GM12878 (cell line): ENCODE results near the gene ZNF189. TPM values are rescaled to one million over a fixed set of nuclear protein-coding genes. Genes with fewer than 3 reads are reported as not detected.

ENCODE experiments used
- ATAC-seq: fragments of 200-7000 bp; cut with Tn5 transposase; 3 replicates; pipeline ENCODE4 v1.9.1; 2020; ENCODE audit warnings: mild to moderate bottlenecking, moderate library complexity
- BruUV-seq: library from RNA; stranded (reverse); fragments of 400-500 nt; replicated peaks from 2 replicates; lab custom pipeline; 2021; lab: Mats Ljungman, UMichigan
- CTCF ChIA-PET: fragments of 300-600 bp; sonication (Branson Sonifier 250); formaldehyde crosslinking; extraction: SDS; loops from one replicate; lab custom pipeline; 2021; ENCODE audit warnings: inconsistent platforms; lab: Yijun Ruan, JAX
- POLR2A ChIA-PET: fragments of 350-600 bp; formaldehyde crosslinking; extraction: SDS; loops from one replicate; lab custom pipeline; 2021; ENCODE audit warnings: inconsistent platforms; lab: Charles Lee
- RAD21 ChIA-PET: fragments of 300-600 bp; sonication (Branson Sonifier 250); formaldehyde crosslinking; loops from one replicate; lab custom pipeline; 2023; ENCODE audit warnings: antibody characterized with exemption; ENCODE audit not compliant: unreplicated experiment; lab: Charles Lee
- SMC1A ChIA-PET: fragments of 300-600 bp; sonication (Branson Sonifier 250); formaldehyde crosslinking; loops from one replicate; lab custom pipeline; 2023; ENCODE audit not compliant: unreplicated experiment, uncharacterized antibody; lab: Charles Lee
- DNase-seq: peaks from one replicate; pipeline ENCODE4 v3.0.0-alpha.2; 2011; ENCODE audit warnings: low read depth, low spot score
- FAIRE-seq: peaks from 3 replicates; lab custom pipeline; 2011; peaks lifted over from hg19 to GRCh38; lab: Jason Lieb, UNC
- H2AFZ ChIP-seq: 2 replicates; pipeline ENCODE4 v1.6.0; 2011; ENCODE audit warnings: low read depth, low read length, control low read depth; ENCODE audit not compliant: control insufficient read depth
- H3K27ac ChIP-seq: 2 replicates; pipeline ENCODE4 v1.5.1; 2011; ENCODE audit warnings: control low read depth; ENCODE audit not compliant: control insufficient read depth, insufficient read depth
- H3K27me3 ChIP-seq, 2 experiments: replicated peaks in 1 of 2; 2 replicates each; pipeline versions ENCODE4 v1.6.0 to v1.6.1; 2011; ENCODE audit warnings: low read length in 1 of 2; ENCODE audit not compliant: control insufficient read depth in 2 of 2, insufficient read depth in 2 of 2
- H3K36me3 ChIP-seq, 2 experiments: 2 replicates each; pipeline ENCODE4 v1.5.1; 2011; ENCODE audit warnings: low read length in 1 of 2; ENCODE audit not compliant: control insufficient read depth in 2 of 2, insufficient read depth in 2 of 2
- H3K4me1 ChIP-seq: 2 replicates; pipeline ENCODE4 v1.6.1; 2011; ENCODE audit warnings: mild to moderate bottlenecking, low read length, moderate library complexity, mixed read lengths; ENCODE audit not compliant: control insufficient read depth, insufficient read depth
- H3K4me2 ChIP-seq: 2 replicates; pipeline ENCODE4 v1.6.0; 2011; ENCODE audit warnings: control low read depth; ENCODE audit not compliant: control insufficient read depth, insufficient read depth
- H3K4me3 ChIP-seq: fragments of 200-600 bp; sonication (generic); 2 replicates; pipeline ENCODE4 v1.5.1; 2016
- H3K79me2 ChIP-seq: 2 replicates; pipeline ENCODE4 v1.6.0; 2011; ENCODE audit warnings: low read length; ENCODE audit not compliant: control insufficient read depth, insufficient read depth
- H3K9ac ChIP-seq: 2 replicates; pipeline ENCODE4 v1.8.0; 2011; ENCODE audit warnings: low read length, control low read depth, mixed read lengths; ENCODE audit not compliant: control insufficient read depth, insufficient read depth
- H3K9me3 ChIP-seq: replicated peaks from 3 replicates; pipeline ENCODE4 v1.5.1; 2011; ENCODE audit warnings: mild to moderate bottlenecking, low read length; ENCODE audit not compliant: control insufficient read depth, insufficient read depth
- H4K20me1 ChIP-seq: 2 replicates; pipeline ENCODE4 v1.6.0; 2011; ENCODE audit not compliant: control insufficient read depth, insufficient read depth
- BRCA1 ChIP-seq: IDR thresholded peaks from 2 replicates; pipeline ENCODE4 v1.6.1; 2011; ENCODE audit warnings: low read depth, low read length, improper control_type of control experiment
- CHD4 ChIP-seq: fragments of 200-600 bp; sonication (generic); IDR thresholded peaks from 2 replicates; pipeline ENCODE4 v1.6.1; 2016; ENCODE audit warnings: mild to moderate bottlenecking
- EGR1 ChIP-seq, 2 experiments: IDR thresholded peaks; 1 replicate in 1 of 2; 2 replicates in 1 of 2; pipeline ENCODE4 v1.6.1; 2011 to 2012; ENCODE audit warnings: low read depth in 2 of 2, low read length in 2 of 2, borderline replicate concordance in 1 of 2, mild to moderate bottlenecking in 1 of 2, moderate library complexity in 1 of 2
- FOS ChIP-seq: IDR thresholded peaks from 3 replicates; pipeline ENCODE4 v1.6.1; 2011; ENCODE audit warnings: borderline replicate concordance; ENCODE audit not compliant: insufficient read length; ENCODE audit errors: extremely low read depth
- GABPA ChIP-seq: IDR thresholded peaks from 2 replicates; pipeline ENCODE4 v1.6.1; 2014; ENCODE audit warnings: antibody characterized with exemption, low read depth, mild to moderate bottlenecking, inconsistent platforms
- NR2C1 ChIP-seq: fragments of 450-650 bp; IDR thresholded peaks from 2 replicates; pipeline ENCODE4 v1.6.1; 2017; ENCODE audit warnings: antibody characterized with exemption, mild to moderate bottlenecking, moderate library complexity
- PBX3 ChIP-seq: IDR thresholded peaks from 2 replicates; pipeline ENCODE4 v1.6.1; 2011; ENCODE audit warnings: mild to moderate bottlenecking, low read depth, low read length, moderate library complexity; ENCODE audit not compliant: insufficient replicate concordance
- RAD51 ChIP-seq: fragments of 450-650 bp; IDR thresholded peaks from 2 replicates; pipeline ENCODE4 v1.6.1; 2016; ENCODE audit warnings: moderate library complexity, mild to moderate bottlenecking, inconsistent platforms
- RUNX3 ChIP-seq: IDR thresholded peaks from 2 replicates; pipeline ENCODE4 v1.6.1; 2012; ENCODE audit warnings: low read length, inconsistent platforms
- TAF1 ChIP-seq: IDR thresholded peaks from 2 replicates; pipeline ENCODE4 v1.6.1; 2011; ENCODE audit warnings: mild to moderate bottlenecking, low read depth, low read length, borderline replicate concordance
- TARDBP ChIP-seq: IDR thresholded peaks from 2 replicates; pipeline ENCODE4 v1.6.1; 2016; ENCODE audit warnings: borderline replicate concordance
- YBX1 ChIP-seq: fragments of 450-650 bp; IDR thresholded peaks from 2 replicates; pipeline ENCODE4 v1.6.1; 2016; ENCODE audit warnings: antibody characterized with exemption
- ZNF384 ChIP-seq: IDR thresholded peaks from 2 replicates; pipeline ENCODE4 v1.6.1; 2012; ENCODE audit warnings: low read depth, mild to moderate bottlenecking, low read length, improper control_type of control experiment, borderline replicate concordance
- WGBS: methylation state at CpG from one replicate; pipeline ENCODE4 v1.1.6; 2016; ENCODE audit warnings: low lambda C conversion rate; ENCODE audit not compliant: insufficient replicate concordance, insufficient coverage; ENCODE audit errors: missing lambda C conversion rate; 5-methylcytosine and 5-hydroxymethylcytosine counted together
- in situ Hi-C: fragments of 300-500 bp; cut with MboI; formaldehyde crosslinking; loops from 9 replicates; pipeline ENCODE4 v1.14.3; 2018; ENCODE audit warnings: mixed read lengths
- intact Hi-C: fragments of 100-400 bp; cut with micrococcal nuclease; formaldehyde crosslinking; loops from one replicate; pipeline ENCODE4 v1.14.2; 2022; ENCODE audit not compliant: unreplicated experiment
- polyA plus RNA-seq, 11 experiments: library from polyadenylated mRNA; depleted of rRNA in 4 of 11; unstranded in 6 of 11; stranded (reverse) in 5 of 11; fragments of >200 nt; fragmentation: Nextera tagmentation in 4 of 11; fragmentation: Illumina TruSeq in 1 of 11; extraction: Ambion mirVana in 4 of 11; extraction: Trizol in 1 of 11; gene quantifications; 1 replicate in 1 of 11; 2 replicates in 10 of 11; pipeline versions ENCODE4 v1.2.1 to v1.2.3, GENCODE V29; 2011 to 2016; ENCODE audit warnings: inconsistent platforms in 2 of 11, missing spikeins in 2 of 11, low read depth in 1 of 11
- total RNA-seq, 4 experiments: library from RNA; depleted of rRNA in 3 of 4; stranded (reverse); fragments of >200 nt in 3 of 4; fragmentation: Illumina TruSeq in 1 of 4; extraction: Trizol in 1 of 4; gene quantifications; 2 replicates each; pipeline versions ENCODE4 v1.2.1 to v1.2.3, GENCODE V29; 2013 to 2021
- TF ChIP-seq, protein P1 (sequence below): fragments of 450-650 bp; IDR thresholded peaks from 2 replicates; pipeline ENCODE4 v1.6.1; 2018; ENCODE audit warnings: borderline replicate concordance, mild to moderate bottlenecking; ENCODE audit not compliant: partially characterized antibody
- TF ChIP-seq, protein P2 (sequence below): IDR thresholded peaks from 2 replicates; pipeline ENCODE4 v1.6.1; 2012; ENCODE audit warnings: low read depth, low read length, improper control_type of control experiment

Gene ZNF189
- total and polyA plus RNA-seq, 10 of the 15 experiments (the other 5 are each of a cell fraction or from before 2014, with no cell fraction given), result 3.1 to 12.3 (median 7.4) TPM

- in situ Hi-C loops, result no loop called here
- SMC1A ChIA-PET, result interaction anchor here (0.6 to 2.2 kb wide), 7 partner anchors 10 to 30 kb away, joined by 3 to 9 read pairs (median 6); partner anchors contain the start of genes MRPL50 and ZNF189
- BruUV-seq, result no TSS peak
- Histone ChIP-seq H4K20me1 (no peaks in the 10 kb centered on the region), H3K9ac (no peak overlapping the region), H3K27me3 (no peaks in the 10 kb centered on the region), H3K36me3 (no peaks in the 10 kb centered on the region), H3K4me1 (peaks cover 5% of the 10 kb centered on the region; the same call in 1 of the 2 replicates), H3K79me2 (no peaks in the 10 kb centered on the region), H3K27ac (peak overlapping the region; percentile 26; the same call in 1 of the 2 replicates), H3K4me3 (no peak overlapping the region), H3K9me3 (no peaks in the 10 kb centered on the region; the same call in 1 of the 3 replicates), H2AFZ (peak overlapping the region; percentile 52), H3K4me2 (no peak overlapping the region)
- CTCF ChIA-PET, result interaction anchor here (1.2 to 2.5 kb wide), 7 partner anchors 9 to 80 kb away, joined by 3 to 9 read pairs (median 5); no protein-coding TSS in a partner anchor
- RAD21 ChIA-PET, result interaction anchor here (2.1 to 3.3 kb wide), 3 partner anchors 18 to 105 kb away, joined by 4 to 14 read pairs (median 6); partner anchors contain the start of genes MRPL50, RNF20 and ZNF189
- DNase-seq (peak; percentile 24), ATAC-seq (peak; percentile 82), FAIRE-seq (peak; percentile 7)
- intact Hi-C loops, result no loop called here
- 44% methylated on average over 3 of the region's 3 CpGs for WGBS
- POLR2A ChIA-PET, result interaction anchor here (1.6 to 1.7 kb wide), 2 partner anchors 21 to 30 kb away, joined by 3 to 5 read pairs; partner anchors contain the start of genes MRPL50 and ZNF189
- TF ChIP-seq RAD51 (peak; percentile 24; the same call in 1 of the 2 replicates), GABPA (0 out of 2 replicates have a peak, but pooled peaks have one; percentile 29), YBX1 (no peak), TARDBP (no peak), EGR1 (IDR thresholded peaks at IDR 0.05; ENCODE audit: borderline replicate concordance in 1 of 2, low read depth in 2 of 2, low read length in 2 of 2) (no peak), RUNX3 (peak; percentile 25; the same call in 1 of the 2 replicates), ZNF384 (no peak), TAF1 (no peak), CHD4 (no peak), BRCA1 (no peak), FOS (no peak), NR2C1 (peak; percentile 71), PBX3 (no peak)
- TF ChIP-seq, protein P1, sequence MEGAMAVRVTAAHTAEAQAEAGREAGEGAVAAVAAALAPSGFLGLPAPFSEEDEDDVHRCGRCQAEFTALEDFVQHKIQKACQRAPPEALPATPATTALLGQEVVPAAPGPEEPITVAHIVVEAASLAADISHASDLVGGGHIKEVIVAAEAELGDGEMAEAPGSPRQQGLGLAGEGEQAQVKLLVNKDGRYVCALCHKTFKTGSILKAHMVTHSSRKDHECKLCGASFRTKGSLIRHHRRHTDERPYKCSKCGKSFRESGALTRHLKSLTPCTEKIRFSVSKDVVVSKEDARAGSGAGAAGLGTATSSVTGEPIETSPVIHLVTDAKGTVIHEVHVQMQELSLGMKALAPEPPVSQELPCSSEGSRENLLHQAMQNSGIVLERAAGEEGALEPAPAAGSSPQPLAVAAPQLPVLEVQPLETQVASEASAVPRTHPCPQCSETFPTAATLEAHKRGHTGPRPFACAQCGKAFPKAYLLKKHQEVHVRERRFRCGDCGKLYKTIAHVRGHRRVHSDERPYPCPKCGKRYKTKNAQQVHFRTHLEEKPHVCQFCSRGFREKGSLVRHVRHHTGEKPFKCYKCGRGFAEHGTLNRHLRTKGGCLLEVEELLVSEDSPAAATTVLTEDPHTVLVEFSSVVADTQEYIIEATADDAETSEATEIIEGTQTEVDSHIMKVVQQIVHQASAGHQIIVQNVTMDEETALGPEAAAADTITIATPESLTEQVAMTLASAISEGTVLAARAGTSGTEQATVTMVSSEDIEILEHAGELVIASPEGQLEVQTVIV, result no peak
- TF ChIP-seq, protein P2, sequence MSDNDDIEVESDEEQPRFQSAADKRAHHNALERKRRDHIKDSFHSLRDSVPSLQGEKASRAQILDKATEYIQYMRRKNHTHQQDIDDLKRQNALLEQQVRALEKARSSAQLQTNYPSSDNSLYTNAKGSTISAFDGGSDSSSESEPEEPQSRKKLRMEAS, result no peak
Observed at GRCh38 chr9:101427957-101428655, 29.5 kb downstream of the ZNF189 start.
